Stimulated activated CD4-positive, alpha-beta T cell treated with anti-CD3 and anti-CD28 coated beads, TNF-alpha, amount 100 ng/mL, for 1 hour (primary cell): ENCODE results near the gene ANGPT4.

Experiments
- DNase-seq, 3 donors: peaks; one replicate each; pipeline ENCODE4 v3.0.0-alpha.2; 2020; ENCODE audit warnings: low read depth in 3 of 3, low spot score in 1 of 3

The ANGPT4 gene

DNA sequence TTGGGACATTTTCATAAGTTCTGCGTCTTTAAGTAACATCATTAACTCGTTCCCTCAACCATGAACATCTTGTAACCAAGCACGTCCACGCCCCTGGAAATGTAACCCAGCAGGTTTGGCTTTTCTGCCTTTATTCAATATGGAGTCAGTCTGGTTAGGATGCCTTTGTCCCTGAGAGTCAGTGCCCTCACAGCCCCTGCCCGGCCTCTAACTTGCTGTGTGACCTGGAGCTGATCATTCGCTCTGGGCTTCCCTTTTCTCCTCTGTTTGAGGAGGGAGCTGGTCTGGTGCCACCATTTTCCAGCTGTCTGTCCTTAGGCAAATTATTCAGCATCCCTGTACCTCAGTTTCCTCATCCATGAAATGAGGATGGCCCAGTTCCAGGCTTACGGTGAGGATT is 26.5 kb upstream of the ANGPT4 start:
- no peak for DNase-seq

DNA sequence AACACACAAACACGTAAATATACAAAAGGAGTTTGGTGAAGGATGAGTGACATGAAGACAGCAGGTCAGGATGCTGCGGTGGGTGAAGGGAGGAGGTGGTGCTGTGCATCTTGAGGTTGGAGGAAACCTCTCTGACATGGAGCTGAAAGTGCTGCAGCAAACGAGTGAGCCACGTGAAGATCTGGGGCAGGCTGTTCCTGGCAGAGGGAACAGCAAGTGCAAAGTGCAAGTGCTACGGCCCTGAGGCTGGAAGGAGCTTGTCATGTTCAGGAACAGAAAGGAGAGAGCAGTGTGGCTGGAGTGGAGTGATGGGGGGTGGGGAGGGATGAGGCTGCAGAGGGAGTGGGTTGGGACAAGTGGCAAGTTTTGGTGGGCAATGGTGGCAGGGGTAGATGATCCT is 24.8 kb upstream of the ANGPT4 start:
- no peak for DNase-seq

DNA sequence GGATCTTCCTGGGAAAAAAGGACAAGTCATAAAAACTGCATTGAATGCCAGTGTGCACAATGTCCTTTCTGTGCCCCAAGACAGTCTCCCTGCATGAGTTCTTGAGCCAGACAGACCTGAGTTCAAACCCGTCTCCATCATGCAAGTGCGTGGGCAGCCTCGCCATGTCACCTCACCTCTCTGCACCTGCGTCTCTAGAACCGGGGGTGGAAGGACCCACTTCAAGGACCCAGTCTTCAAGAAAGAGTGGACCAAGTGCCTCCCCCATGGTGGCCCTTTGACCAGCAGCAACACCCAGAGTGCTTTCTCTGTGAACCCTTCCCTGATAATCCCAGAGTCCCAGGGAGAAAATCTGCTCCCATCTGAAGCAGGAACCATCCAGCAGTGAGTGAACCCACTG is 23.5 kb upstream of the ANGPT4 start:
- DNase-seq = no peak

DNA sequence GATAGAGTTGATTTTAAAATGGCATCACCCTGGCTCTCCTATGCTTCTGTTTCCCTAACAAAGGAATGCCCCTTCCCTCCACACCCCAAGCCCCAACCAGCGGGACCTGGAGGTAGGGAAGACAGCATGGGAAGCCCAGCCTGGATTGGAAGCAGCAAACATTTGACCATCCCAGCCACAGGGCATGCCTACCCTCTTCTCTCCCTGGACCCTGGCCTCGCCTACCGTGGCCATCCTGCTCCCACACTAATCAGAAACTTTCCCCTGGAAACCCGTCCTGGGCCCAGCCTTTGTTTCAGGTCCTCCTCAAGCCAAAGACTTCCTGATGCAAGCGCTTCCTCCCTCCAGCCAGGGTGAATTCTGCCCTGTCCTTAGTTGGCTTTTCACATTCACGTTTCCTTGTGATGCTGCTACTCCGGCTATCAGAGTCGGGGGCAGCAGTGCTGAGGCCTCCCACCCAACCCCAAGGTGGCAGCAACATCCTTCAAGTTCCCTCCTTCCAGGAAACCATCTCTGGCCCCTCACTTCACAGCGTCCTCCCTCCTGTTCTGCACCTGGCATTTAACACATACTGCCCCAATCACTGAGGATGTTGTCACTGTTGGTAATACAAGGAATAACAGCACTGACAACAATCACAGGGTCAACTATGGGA is 18.2 kb upstream of the ANGPT4 start:
- DNase-seq = no peak

DNA sequence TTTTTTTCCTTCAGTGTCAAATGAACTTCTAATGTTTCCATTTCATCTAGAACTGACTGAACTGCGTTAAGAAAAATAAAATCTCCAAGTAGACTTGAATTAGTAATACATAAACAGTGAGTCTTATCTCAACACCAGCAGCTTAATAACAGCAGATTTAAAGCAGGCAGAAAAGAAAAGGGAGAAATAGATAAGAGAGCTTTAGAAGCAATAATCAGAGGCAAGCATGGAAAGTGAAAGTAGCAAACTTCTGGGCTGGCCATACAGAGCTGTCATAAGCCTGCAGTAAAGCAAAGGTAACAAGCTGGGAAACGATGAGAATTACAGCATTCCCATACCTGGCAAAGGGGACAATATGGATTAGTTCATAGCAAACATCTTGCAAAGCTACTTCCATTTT is 16.9 kb upstream of the ANGPT4 start:
- no peak for DNase-seq

DNA sequence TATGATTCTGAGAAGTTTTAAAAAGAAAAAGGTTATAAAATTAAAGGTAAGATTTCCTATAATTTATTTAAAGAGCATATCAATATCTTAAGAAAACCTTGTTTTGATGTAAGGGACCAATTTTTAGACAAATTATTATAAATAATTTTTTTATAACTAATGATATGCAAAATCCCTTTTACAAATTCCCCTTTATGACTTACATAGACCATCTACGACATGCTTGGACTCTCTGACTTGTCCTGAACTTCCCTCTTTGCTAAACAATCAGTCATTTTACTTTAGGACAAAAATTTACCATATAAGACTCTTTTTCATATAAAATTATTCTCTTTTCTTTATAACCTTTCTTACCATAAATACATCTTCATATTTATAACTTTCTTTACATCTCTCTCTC is 15.3 kb upstream of the ANGPT4 start:
- DNase-seq = no peak

DNA sequence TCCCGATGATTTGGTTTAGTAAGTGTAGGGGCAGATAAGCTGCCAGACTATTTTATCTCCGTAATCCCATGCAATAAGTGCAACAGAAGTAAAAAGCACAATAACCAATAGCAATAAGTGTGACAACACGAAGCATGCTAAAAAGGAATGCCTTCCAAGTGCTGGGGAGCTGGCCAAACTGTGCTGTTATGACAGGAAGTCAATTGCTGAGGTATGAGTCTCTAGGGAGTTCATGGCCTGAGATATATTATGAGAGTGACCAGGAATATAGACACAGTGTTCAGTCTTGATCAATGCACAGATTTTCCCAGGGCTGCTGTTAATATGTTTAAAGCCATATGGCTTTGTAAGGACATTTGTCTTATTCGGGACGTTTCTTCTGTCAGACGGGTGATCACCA is 10.5 kb upstream of the ANGPT4 start:
- no peak for DNase-seq

DNA sequence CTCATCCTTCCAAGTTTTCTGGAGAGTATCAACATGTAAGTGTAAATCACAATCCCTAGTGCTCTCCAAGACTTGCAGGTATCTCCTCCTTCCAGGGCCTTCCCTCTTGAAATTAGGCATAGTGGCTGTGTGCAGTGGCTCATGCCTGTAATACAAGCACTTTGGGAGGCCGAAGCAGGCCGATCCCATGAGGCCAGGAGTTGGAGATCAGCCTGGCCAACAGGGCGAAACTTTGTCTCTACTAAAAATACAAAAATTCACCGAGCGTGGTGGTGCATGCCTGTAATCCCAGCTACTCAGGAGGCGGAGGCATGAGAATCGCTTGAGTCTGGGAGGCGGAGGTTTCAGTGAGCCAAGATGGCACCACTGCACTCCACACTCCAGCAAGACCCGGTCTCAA is 9.4 kb upstream of the ANGPT4 start:
- no peak for DNase-seq

DNA sequence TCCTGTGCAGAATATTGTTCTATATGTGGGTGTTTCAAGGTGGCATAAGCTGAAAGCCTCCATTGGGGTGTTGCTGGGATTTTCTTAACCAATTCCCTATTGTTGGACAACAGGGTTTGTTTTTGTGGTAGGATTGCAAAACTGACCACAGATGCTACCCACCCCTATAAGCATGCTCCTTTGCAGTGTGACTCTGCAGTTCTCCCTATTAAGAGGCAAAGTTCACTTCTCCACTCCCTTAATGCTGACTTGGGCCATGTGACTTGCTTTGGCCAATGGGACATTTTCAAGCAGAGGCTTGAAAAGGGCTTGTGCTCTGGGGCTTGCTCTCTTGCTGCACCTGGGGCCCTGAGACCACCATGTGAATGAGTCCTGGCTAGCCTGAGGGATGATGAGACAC is 8.5 kb upstream of the ANGPT4 start:
- DNase-seq = no peak

DNA sequence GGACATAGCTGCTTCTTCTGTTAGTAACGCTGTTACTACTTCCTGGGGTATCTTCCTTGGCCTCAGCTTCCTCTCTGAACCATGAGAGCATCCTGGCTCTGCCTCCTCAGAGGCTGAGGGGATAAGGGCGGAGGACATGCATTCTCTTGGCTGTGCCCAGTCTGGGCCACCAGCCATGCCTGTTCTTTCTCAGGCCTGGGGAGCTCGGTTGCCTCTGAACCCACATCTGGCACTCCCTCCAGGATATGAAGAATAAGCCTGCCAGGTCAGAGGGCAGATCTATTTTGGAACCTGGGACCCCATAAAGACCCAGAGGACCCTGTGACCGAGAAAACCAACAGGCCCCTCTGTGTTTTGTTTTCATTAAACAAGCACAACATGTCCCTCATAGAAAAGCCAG is 6.6 kb upstream of the ANGPT4 start:
- no peak for DNase-seq

DNA sequence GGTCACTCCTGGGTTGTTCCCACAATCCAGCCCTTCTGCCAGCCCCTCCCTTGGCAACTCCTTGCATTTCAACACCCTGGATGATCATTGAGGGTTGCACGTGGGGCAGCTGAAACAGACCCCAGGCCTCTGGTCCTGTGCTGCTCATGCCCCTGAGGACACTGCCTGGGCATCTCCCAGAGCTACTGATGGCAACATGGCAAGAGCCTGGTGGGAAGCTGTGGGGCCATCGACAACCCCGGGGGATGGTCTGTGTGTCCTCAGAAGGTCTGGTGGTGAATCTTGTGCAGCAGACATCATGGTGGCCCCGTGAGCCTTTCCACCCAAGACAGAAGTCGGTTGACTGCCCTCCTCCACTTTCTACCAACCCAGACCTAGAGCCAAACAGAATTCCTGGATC is 4.9 kb upstream of the ANGPT4 start:
- DNase-seq = no peak

DNA sequence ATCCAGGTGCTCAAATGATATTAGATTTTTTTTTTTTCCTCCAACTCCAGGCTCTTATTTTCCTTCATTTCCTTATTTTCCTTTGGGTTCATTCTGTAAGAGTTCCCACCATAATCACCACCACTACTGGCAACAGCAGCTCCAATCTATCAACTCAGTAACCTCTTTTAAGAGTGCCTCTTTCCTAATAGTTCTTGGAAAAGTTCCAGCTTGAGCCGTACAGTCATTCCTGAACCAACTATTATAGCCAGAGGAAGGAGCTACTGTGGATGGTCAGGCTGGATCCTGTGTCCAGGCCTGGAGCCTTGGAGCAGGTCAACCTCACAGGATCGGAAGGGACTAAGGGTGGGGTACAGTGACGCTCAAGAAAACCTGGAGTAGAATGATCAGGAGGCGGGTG is 4.2 kb upstream of the ANGPT4 start:
- DNase-seq = no peak

DNA sequence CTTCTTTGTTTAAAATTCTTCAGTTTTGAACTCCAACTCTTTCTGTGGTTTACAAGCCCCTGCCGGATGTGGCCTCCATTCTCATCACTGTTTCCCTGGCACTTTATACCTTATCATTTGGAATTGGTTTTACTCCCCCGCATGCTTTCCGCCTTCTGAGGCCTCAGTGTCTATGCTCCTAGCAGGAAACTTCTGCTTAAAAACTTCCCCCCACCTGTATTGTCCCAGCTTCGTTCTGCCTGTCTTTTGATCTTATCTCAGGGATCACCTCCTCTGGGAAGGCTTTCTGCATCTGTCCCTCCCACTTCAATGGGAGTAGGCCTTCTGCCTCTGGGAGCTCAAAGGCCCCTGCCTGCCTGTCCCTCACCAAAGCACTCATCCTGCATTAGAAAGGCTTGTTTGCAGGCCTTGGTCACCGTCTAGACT is 3.4 kb upstream of the ANGPT4 start:
- no peak for DNase-seq

DNA sequence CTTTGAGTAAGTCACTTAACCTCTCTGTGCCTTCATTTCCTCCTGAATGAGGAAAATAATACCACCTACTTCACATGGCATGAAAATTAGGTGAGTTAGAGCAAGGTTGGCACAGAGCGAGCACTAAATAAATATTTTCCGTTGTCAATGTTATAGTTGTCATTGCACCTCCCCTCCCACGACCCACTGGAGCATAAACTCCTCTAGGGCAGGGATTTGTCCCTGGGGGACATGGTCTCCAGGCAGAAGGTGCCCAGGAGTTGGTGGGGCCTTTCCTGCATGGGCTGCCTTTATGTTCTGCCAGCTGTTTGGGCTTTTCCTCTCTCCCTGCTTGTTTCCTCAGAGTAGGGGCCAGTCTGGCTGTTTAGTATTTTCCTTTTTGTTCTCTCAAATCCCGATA is 1.3 kb upstream of the ANGPT4 start:
- no peak for DNase-seq

DNA sequence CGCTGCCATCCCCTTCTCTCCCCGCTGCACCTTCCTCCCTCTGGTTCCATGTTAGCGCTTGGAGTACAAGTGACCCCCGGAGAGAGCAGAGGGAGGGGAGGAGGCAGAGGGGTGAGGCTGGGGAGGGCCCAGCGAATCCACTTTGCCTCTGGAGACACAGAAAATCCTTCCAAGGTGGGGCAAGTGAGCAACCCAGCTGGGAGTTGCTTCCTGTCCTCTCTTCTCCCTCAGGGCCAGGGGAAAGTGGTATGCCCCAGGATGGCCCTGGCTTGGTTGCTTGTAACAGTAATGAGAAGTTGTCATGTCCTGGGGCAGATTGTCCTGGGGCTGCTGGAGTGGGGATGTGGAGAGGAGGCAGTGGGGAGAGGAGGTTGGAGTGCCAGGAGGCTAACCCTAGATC is 691 bp upstream of the ANGPT4 start:
- no peak for DNase-seq

DNA sequence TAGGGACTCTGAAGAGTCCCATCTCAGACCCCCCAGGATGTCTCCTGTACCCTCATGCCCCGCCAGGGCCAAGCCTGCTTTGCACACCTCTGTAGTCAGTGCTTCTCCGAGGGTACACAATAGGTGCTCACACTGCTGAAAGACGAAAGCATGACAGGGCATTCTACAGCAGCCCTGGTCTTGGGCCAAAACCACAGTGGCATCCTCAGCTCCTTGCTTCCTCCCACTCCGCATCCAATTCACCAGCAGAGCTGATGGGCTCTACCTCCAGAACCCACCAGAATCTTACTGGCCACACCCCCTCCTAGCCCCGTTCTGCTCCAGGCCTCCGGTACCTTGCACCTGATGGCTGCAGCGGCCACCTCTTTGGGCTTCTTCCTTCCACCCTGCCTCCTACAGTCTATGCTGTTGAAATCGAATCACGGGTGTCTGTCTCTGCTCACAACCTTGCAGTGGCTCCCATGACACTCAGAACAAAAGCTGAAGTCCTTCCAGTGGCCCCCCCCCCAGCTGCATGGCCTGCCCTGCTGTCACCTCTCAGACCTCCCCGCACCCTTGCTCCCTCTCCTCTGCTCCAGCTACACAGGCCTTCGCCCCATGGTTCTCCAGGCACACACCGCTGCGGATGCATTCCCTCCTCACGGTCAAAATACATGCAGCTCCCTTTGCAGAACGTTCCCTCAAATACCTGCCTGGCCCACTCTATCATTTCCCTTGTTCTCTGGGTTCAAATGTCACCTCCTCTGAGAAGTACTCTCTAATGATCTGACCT is 1.2 kb downstream of the ANGPT4 start:
- no peak for DNase-seq

DNA sequence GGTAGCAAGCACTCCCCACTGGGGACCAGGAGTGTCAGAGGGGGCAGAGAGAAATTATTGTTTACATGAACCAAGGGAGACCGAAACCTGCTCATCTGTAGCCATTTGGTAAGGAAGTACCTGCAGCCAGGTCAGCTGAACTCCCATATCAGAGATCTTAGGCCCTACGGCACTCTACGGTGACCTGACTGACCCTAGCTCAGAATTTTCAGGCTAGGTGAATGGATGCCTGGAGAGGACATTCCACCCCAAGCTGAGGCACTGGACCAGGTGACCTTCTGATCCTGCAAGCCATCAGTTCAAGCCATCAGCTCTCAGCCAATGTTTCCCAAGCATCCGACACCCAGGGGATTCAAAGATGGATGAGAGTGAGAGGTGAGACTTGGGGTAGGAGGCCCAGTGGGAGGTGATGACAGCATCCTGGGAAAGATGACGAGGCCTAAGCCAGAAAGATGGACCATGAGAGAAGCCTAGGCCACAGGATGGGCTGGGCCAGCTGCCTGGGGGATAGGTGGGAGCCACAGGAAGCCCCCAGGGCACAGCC is 2.8 kb downstream of the ANGPT4 start:
- no peak for DNase-seq

DNA sequence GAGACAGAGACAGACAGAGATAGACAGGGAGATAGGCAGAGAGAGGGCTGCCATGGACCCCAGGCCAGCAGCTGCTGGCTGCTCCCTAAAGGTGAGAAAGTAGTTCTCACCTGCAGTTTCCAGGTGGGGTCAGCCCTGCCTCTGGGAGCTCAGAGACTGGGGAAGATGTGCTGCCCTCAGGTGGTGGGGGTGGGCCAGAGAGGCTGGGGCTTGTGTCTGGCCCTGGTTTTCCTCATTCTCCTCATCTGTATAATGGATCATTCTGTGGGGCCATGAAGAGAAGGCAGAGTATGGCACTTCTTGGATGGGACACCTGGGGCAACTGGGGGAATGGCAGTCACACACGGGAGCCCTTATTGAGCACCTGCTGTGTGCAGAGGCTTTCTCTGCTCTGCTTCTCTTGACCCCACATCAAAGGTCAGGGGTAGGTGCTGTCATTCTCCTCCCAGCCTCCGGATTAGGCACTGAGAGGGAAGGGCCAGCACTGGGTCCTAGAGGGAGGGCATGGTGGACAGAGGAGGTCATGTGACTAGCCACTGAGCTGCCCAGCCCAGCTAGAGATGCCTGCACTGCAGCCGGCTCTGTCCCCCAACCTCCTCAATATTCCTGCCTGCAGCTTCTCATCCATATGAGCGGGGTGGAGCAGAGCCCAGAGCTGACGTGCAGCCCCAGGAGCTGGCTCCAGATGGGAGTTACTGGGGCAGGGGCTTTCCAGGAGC is 4.1 kb downstream of the ANGPT4 start:
- DNase-seq = no peak

DNA sequence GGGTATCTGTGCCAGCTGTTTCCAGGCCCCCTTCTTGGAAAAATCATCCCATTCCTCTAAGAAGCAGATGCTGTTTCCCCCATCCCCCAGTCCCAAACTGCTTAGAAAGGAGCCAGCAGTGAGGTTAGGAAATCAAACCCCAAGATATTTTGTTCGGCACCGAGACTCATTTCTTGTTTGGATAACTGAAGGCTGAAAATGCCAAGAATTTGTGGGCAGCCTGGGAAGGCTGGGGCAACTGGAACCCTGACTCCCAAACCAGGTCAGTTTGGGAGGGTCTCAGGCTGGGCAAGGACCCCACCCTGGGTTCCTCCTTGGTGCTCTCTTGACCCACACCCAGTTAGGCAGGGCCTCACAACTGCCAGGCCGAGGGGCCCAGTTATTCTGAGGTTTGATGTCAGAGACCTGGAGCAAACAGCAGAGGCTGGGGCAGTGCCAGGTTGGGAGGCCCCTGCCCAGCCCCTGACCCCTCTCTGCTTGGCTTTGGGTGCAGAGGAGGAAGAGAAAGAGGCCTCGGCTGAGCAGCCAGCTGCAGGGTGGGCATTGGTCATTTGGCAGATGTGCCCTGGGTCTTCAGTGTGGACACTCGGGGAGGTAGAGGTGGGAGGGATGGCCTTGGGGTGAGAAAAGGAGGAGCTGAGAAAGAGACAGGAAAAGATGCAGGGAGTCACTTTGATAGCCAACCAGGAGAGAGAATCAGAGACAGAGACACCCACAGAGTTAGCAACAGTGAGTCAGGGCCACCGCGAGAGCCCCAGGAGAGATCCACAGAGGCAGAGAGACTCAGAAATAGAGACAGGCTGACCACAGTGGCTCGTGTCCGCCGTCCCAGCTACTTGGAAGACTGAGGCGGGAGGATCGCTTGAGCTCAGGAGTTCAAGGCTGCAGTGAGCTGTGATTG is 5.0 kb downstream of the ANGPT4 start:
- no peak for DNase-seq

DNA sequence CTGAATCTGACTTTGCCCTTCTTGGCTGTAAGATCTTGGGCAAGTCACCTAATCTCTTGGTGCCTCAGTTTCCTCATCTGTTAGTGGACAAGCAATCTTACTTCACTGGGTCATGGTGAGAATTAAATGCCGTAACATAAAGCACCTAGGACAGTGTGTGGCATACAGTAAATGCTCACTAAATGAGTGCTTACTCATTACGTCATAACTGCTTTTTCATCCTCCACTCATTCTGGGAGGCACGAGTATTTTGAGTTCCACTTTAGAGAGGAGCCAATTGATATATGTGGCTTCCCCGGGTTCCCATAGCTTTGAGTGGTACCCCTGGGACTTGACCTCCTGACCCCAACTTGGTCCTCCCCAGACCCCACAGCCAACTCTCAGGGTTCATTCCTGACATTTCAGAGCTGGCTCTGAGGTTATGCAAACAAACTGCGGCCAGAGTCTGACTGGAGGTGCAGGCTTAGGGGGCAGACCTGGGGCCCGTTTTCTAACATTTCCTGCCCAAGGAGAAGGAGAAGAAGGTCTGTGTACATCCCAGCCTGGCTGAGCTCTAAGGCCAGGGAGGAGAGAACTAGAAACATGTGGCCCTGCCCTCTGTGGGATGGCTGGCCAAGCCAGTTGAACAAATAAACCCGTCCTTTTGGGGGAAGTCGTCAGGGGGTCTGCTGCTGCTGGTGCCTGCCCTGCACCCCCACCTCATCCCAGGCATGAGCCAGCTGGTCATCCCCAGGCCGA is 5.8 kb downstream of the ANGPT4 start:
- DNase-seq = no peak
